NCI-H1436 (cell line): ENCODE measurements around the gene CGB1.

Source experiments
- DNase-seq: peaks from one replicate; lab custom pipeline; 2025; lab: John Stamatoyannopoulos, UW

CGB1 gene

GRCh38 chr19:49036815-49037214 is at the start of gene CGB1:
Gene CGB1, minus strand, starts transcription at chr19:49036895. Its CDS starts 184 bp downstream, at chr19:49036711.
- peak; percentile 74 for DNase-seq

GRCh38 chr19:49086296-49086695 is 49.6 kb upstream of the CGB1 start:
- no peak for DNase-seq

GRCh38 chr19:49085868-49086232 is 49.2 kb upstream of the CGB1 start:
- DNase-seq = no peak

- peak; percentile 100 for DNase-seq
These were observed 48.5 kb upstream of the CGB1 start, which contains the start of gene SNRNP70 for GRCh38 chr19:49085020-49085867. Gene SNRNP70, plus strand, starts transcription at chr19:49085451. Its CDS starts 964 bp downstream, at chr19:49086415.

- peak; percentile 11 for DNase-seq
These were observed 47.7 kb upstream of the CGB1 start for GRCh38 chr19:49084206-49085019.

GRCh38 chr19:49081273-49081672 is 44.6 kb upstream of the CGB1 start:
- no peak for DNase-seq

GRCh38 chr19:49080392-49080791 is 43.7 kb upstream of the CGB1 start:
- DNase-seq = no peak

- peak; percentile 27 for DNase-seq
These were observed 38.2 kb upstream of the CGB1 start for GRCh38 chr19:49074869-49075268.

GRCh38 chr19:49073514-49074378 is 37.1 kb upstream of the CGB1 start:
- DNase-seq = no peak

- DNase-seq = no peak
These were observed 35.3 kb upstream of the CGB1 start for GRCh38 chr19:49071860-49072547.

GRCh38 chr19:49070416-49070815 is 33.7 kb upstream of the CGB1 start:
- no peak for DNase-seq

GRCh38 chr19:49069026-49069425 is 32.3 kb upstream of the CGB1 start:
- DNase-seq = no peak

- no peak for DNase-seq
These were observed 30.9 kb upstream of the CGB1 start for GRCh38 chr19:49067554-49067953.

GRCh38 chr19:49065905-49066512 is 29.3 kb upstream of the CGB1 start:
- no peak for DNase-seq

GRCh38 chr19:49064768-49065611 is 28.3 kb upstream of the CGB1 start, which contains the start of gene NTF4:
Gene NTF4, minus strand, starts transcription at chr19:49064818. Its CDS starts 2,821 bp downstream, at chr19:49061997.
- peak; percentile 16 for DNase-seq

- no peak for DNase-seq
These were observed 27.4 kb upstream of the CGB1 start for GRCh38 chr19:49064029-49064629.

- no peak for DNase-seq
These were observed 24.8 kb upstream of the CGB1 start for GRCh38 chr19:49061445-49061844.

- no peak for DNase-seq
These were observed 24.3 kb upstream of the CGB1 start for GRCh38 chr19:49061000-49061399.

GRCh38 chr19:49059053-49059452 is 22.4 kb upstream of the CGB1 start:
- DNase-seq = no peak
